Measurements from ENCODE around the gene OR2L8.

OR2L8 gene, protein sequence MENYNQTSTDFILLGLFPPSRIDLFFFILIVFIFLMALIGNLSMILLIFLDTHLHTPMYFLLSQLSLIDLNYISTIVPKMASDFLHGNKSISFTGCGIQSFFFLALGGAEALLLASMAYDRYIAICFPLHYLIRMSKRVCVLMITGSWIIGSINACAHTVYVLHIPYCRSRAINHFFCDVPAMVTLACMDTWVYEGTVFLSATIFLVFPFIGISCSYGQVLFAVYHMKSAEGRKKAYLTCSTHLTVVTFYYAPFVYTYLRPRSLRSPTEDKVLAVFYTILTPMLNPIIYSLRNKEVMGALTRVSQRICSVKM

DNA sequence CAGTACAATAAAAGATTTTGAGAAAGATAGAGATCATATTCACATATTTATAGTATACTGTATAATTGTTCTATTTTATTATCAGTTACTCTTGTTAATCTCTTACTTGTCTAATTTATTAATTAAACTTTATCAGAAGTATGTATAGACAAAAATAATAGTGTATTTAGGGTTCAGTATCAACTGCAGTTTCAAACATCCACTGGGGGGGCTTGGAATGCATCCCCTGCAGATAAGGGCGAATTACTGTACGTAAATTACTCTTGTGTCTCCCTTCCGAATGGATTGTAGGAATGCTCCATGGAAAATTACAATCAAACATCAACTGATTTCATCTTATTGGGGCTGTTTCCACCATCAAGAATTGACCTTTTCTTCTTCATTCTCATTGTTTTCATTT is at the start of gene OR2L8:
Gene OR2L8, plus strand, starts transcription at position 301 of the 400 bp plus-strand sequence. Its CDS starts 0 bp downstream, at position 301.
- H3K9me3 Mint-ChIP-seq (ENCODE audit: low read depth) = no peaks in the 10 kb centered on the region
- no peak within 1 kb of the TSS for H3K4me3 Mint-ChIP-seq
- no peaks in the 10 kb centered on the region for H3K36me3 Mint-ChIP-seq
- H3K27ac Mint-ChIP-seq = no peak within 1 kb of the TSS
- no peaks in the 10 kb centered on the region for H3K4me1 Mint-ChIP-seq (ENCODE audit: low read depth)
- peaks cover 7% of the 10 kb centered on the region for H3K27me3 Mint-ChIP-seq

DNA sequence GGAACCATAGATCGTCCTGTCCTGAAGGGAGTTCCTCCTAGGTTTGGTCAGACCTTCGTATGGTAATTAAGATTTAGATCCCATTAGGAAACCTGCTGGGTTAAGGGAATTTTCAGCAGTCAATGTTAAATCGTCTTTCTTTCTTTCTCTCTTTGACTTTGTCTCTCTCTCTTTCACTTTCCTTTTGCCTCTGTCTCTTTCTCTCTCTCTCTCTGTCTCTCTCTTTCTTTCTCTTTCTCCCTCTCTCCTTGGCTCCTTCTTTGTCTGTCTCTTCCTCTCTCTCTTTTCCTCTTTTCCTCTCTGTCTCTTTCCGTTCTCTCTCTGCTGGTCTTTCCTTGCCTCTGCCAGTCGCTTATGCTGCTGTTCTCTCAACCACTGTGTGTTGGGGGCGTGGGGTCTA is 44.5 kb upstream of the OR2L8 start:
- Mint-ChIP-seq H3K9me3 (ENCODE audit: low read depth) (peaks cover 8% of the 10 kb centered on the region), H3K4me3 (no peak overlapping the region), H3K4me1 (ENCODE audit: low read depth) (peaks cover 15% of the 10 kb centered on the region), H3K27ac (no peak overlapping the region), H3K36me3 (no peaks in the 10 kb centered on the region), H3K27me3 (no peaks in the 10 kb centered on the region)

DNA sequence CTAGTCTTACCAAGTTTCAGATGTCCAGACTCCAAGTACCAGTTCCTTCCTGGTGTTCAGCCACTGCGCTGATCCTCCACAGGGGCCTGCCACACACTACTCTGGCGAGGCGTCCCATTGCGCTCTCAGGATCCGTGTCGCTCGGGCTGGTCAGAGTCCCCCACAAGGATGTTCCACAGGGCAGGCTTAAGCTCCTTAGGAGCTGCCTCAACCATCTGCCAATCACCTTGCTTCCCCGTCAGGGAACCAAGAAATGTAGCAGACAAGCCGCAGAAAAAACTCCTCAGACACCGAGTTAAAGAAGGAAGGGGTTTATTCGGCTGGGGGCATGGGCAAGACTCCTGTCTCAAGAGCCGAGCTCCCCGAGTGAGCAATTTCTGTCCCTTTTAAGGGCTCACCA is 43.5 kb upstream of the OR2L8 start:
- H3K27ac Mint-ChIP-seq = no peak overlapping the region

DNA sequence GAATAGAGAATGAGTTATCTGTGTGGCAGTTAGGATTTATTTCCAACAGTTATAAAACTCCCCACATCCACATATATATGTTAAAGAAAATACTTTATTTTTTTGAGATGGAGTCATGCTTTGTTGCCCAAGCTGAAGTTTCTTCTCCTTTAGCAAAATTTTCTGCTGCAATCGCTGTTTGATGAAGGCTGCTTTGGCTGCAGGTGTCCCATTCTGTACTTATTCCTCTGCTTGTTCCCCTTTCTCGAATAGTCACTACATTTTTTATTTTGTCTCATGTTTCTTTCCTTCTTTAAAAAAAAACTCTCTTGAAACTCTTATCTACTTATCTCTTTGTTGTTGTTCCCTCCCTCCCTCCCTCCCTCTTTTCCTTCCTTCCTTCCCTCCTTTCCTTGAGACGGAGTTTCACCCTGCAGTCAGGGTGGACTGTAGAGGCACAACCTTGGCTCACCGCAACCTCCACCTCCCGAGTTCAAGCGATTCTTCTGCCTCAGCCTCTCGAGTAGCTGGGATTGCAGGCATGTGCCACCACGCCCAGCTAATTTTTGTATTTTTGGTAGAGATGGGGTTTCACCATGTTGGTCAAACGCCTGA is 42.7 kb upstream of the OR2L8 start:
- no peaks in the 10 kb centered on the region for H3K36me3 Mint-ChIP-seq
- H3K4me3 Mint-ChIP-seq = peak overlapping the region; percentile 82
- H3K27me3 Mint-ChIP-seq = no peaks in the 10 kb centered on the region
- H3K27ac Mint-ChIP-seq = peak overlapping the region; percentile 87
- peaks cover 15% of the 10 kb centered on the region for H3K4me1 Mint-ChIP-seq (ENCODE audit: low read depth)
- peaks cover 8% of the 10 kb centered on the region for H3K9me3 Mint-ChIP-seq (ENCODE audit: low read depth)

More for the DNA sequence above, 43.5 kb upstream of the OR2L8 start:
- Mint-ChIP-seq H3K4me1 (ENCODE audit: low read depth) (peaks cover 15% of the 10 kb centered on the region), H3K27me3 (no peaks in the 10 kb centered on the region), H3K4me3 (no peak overlapping the region), H3K9me3 (ENCODE audit: low read depth) (peaks cover 8% of the 10 kb centered on the region), H3K36me3 (no peaks in the 10 kb centered on the region)

DNA sequence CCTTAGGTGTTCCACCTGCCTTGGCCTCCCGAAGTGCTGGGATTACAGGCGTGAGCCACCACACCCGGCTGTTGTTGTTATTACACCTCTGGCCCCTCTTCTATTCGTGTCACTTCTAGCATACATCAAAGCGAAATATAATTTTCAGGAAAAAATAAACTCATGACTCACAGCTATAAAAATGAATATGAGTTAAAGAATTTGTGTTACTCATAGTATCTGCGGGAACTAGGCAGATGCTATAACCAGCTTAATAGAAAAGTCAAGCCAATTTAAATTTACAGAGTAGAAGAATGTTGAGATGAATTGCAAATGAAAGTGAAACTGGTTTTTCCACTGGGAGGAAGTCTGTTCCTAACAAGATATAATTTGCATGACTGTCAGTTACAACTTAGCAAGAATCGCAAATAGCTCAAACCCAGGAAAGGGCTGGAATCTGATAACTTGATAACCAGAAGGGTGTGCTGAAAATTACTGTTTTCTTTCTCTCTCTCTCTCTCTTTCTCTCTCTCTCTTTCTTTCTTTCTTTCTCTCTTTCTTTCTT is 42.1 kb upstream of the OR2L8 start:
- Mint-ChIP-seq H3K27me3 (no peaks in the 10 kb centered on the region), H3K4me3 (peak overlapping the region; percentile 82), H3K27ac (peak overlapping the region; percentile 87)

DNA sequence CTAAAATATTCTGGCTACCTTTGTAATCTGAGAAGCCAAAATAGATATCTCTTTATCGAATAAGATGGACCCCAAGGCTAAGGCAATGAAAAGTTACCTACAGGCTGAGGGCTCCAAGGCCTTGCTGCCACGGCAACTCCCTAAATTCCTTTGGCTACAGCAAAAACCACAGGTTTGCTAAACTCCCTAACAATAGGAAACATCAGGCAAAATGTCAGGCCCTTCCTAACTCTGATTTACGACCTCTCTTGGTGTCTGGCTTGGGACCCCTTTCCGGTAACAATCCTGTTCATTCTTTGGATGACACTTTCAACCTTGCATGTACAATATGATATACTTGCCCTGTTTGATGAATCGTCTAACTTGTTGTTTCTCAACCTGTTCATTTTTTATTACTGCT is 39.9 kb upstream of the OR2L8 start:
- H3K27me3 Mint-ChIP-seq = no peaks in the 10 kb centered on the region
- peaks cover 15% of the 10 kb centered on the region for H3K4me1 Mint-ChIP-seq (ENCODE audit: low read depth)
- H3K27ac Mint-ChIP-seq = no peak overlapping the region
- peak overlapping the region; percentile 1 for H3K4me3 Mint-ChIP-seq
- peaks cover 6% of the 10 kb centered on the region for H3K9me3 Mint-ChIP-seq (ENCODE audit: low read depth)
- no peaks in the 10 kb centered on the region for H3K36me3 Mint-ChIP-seq

More for the DNA sequence above, 42.1 kb upstream of the OR2L8 start:
- H3K9me3 Mint-ChIP-seq (ENCODE audit: low read depth) = peaks cover 8% of the 10 kb centered on the region
- H3K4me1 Mint-ChIP-seq (ENCODE audit: low read depth) = peaks cover 15% of the 10 kb centered on the region
- H3K36me3 Mint-ChIP-seq = no peaks in the 10 kb centered on the region

DNA sequence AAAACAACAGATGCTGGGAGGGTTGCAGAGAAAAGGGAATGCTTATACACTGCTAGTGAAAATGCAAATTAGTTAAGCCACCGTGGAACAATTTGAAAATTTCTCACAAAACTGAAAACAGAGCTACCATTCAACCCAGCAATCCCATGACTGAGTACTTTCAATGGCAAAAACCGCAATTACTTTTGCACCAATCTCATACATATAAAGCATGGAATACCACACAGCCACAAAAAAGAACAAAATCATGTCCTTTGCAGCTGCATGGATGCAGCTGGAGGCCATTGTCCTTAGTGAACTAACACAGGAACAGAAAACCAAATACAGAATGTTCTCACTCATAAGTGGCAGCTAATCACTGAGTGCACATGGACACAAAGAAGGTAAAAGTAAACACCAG is 34.9 kb upstream of the OR2L8 start:
- Mint-ChIP-seq H3K9me3 (ENCODE audit: low read depth) (no peaks in the 10 kb centered on the region), H3K27me3 (peaks cover 2% of the 10 kb centered on the region), H3K36me3 (no peaks in the 10 kb centered on the region), H3K4me1 (ENCODE audit: low read depth) (no peaks in the 10 kb centered on the region), H3K4me3 (no peak overlapping the region), H3K27ac (no peak overlapping the region)

DNA sequence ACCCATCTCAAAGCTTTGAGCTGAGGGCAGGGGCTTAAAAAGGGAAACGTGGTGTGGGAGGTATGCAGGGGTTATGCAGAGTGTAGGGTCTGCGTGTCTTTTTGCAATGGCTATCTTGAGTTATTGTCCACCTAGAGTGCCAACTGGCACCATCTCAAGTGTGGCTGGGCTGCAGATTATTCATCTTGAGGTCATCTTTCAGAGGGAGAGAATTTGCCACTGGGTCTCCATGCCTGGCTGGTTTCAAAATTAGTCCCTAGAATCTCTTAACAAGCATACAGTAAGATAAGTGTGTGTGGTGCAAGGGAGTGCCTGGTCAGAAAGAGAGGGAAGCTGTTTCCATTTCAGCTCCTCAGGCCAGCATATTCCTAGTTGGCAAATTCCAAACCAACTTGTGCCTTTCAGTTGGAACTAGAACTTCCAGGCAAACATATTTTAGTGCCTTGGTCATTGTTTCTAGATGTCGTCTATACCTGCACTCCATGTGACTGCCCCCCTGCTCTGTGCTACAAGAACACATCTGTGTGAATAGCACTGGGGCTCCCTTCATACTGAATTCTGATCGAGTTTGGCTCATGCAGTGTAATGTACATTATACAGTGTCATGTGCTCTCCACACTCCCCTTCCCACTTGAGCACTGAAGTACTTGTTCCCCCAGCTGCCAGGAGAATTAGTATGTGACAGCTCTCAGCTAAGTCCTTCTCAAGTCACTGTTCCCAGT is 33.6 kb upstream of the OR2L8 start:
- peaks cover 2% of the 10 kb centered on the region for H3K27me3 Mint-ChIP-seq
- H3K4me1 Mint-ChIP-seq (ENCODE audit: low read depth) = no peaks in the 10 kb centered on the region
- H3K36me3 Mint-ChIP-seq = no peaks in the 10 kb centered on the region

DNA sequence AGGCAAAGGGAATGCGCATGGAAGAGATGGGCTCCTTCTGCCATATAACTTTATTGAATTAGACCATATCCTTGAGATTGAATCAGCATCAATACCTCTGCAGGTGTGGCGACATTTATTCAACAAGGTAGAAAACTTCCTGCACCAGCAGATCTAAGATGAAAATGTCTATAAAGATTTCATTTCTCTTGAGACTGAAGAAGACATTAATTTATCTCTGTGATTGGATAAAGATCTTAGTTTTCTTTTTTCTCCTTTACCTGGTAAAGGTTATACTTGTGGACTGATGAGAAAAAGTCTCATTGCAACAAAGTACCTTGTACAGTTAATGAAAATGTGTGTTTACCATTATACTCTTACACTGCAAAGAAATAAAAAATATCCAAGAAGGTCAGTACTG is 28.7 kb upstream of the OR2L8 start, which contains the start of gene OR2T8:
Gene OR2T8, plus strand, starts transcription at position 301 of the 400 bp plus-strand sequence. CDS start 766 bp downstream, outside the sequence.
- Mint-ChIP-seq H3K4me1 (ENCODE audit: low read depth) (no peaks in the 10 kb centered on the region), H3K27ac (no peak within 1 kb of the TSS), H3K36me3 (no peaks in the 10 kb centered on the region), H3K4me3 (no peak within 1 kb of the TSS), H3K9me3 (ENCODE audit: low read depth) (no peaks in the 10 kb centered on the region), H3K27me3 (peaks cover 2% of the 10 kb centered on the region)

More for the DNA sequence above, 33.6 kb upstream of the OR2L8 start:
- Mint-ChIP-seq H3K4me3 (no peak overlapping the region), H3K27ac (no peak overlapping the region), H3K9me3 (ENCODE audit: low read depth) (no peaks in the 10 kb centered on the region)

DNA sequence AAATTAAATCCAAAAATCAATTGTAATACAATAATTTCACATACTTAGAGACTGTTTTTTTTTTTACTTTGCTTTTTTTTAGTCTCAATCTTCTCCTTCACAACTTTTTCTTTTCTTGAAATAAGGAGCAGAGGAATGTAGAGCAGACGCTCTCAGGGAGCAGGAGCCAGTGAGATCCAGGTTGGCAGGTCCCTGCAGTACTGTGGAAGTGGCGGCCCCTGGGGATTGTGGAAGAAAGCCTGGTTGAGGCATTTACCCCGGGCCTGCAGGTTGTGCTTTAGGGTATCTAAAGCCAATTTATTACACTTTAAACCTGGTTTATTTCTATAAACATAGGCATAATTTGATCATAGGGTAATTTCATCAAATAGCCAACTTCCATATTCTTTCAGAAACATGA is 24.7 kb upstream of the OR2L8 start:
- Mint-ChIP-seq H3K36me3 (no peaks in the 10 kb centered on the region), H3K27me3 (no peaks in the 10 kb centered on the region), H3K9me3 (ENCODE audit: low read depth) (no peaks in the 10 kb centered on the region), H3K4me3 (no peak overlapping the region), H3K27ac (no peak overlapping the region), H3K4me1 (ENCODE audit: low read depth) (no peaks in the 10 kb centered on the region)

DNA sequence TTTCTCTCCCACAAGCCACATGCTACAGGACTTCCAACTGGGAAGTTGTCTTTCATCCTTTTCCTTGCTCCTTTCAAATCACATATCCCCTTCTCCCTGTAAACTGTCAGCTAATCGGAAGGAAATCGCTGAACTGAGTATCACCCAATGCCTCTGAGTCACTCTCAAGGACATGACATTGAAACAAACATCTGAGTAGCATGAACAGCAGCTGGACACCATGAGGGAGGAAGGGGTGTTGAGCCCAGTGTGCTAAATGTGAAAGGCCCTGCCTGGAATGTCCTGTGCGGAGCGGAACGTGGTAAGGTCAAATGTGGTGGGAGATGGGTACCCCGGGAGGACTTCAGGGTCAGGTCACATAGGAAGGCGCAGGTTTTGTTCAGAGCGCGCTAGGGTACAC is 23.8 kb upstream of the OR2L8 start, which contains the start of gene OR2AJ1:
Gene OR2AJ1, plus strand, starts transcription at position 22 of the 400 bp plus-strand sequence. CDS start 8,880 bp downstream, outside the sequence.
- no peak within 1 kb of the TSS for H3K27ac Mint-ChIP-seq
- no peaks in the 10 kb centered on the region for H3K4me1 Mint-ChIP-seq (ENCODE audit: low read depth)
- H3K27me3 Mint-ChIP-seq = no peaks in the 10 kb centered on the region
- no peaks in the 10 kb centered on the region for H3K36me3 Mint-ChIP-seq
- H3K4me3 Mint-ChIP-seq = no peak within 1 kb of the TSS
- no peaks in the 10 kb centered on the region for H3K9me3 Mint-ChIP-seq (ENCODE audit: low read depth)

DNA sequence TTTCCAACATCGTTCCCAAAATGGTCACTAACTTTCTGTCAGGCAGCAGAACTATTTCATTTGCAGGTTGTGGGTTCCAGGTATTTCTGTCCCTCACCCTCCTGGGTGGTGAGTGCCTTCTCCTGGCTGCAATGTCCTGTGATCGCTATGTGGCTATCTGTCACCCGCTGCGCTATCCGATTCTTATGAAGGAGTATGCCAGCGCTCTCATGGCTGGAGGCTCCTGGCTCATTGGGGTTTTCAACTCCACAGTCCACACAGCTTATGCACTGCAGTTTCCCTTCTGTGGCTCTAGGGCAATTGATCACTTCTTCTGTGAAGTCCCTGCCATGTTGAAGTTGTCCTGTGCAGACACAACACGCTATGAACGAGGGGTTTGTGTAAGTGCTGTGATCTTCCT is 14.7 kb upstream of the OR2L8 start:
- no peaks in the 10 kb centered on the region for H3K9me3 Mint-ChIP-seq (ENCODE audit: low read depth)
- H3K27ac Mint-ChIP-seq = no peak overlapping the region
- H3K4me1 Mint-ChIP-seq (ENCODE audit: low read depth) = no peaks in the 10 kb centered on the region
- H3K36me3 Mint-ChIP-seq = no peaks in the 10 kb centered on the region
- peaks cover 3% of the 10 kb centered on the region for H3K27me3 Mint-ChIP-seq
- H3K4me3 Mint-ChIP-seq = no peak overlapping the region

DNA sequence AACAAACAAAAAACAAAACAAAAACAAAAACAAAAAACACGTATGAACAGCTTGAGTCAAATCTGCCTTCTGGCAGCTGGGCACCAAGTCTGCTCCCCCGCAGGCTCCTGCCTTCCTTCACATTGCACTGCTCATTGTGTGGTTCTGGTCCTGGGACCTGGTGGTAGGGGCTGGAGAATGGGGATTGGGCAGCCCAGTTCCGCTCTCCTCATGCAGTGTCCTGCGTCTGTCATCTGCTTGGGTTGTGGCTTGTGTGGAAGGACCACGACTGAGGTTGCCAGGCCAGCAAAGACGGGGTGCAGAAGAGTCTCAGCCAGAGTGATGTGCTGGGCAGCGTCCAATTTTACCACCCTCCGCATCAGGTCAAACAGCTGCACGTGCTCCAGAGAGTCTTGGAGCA is 12.9 kb upstream of the OR2L8 start:
- Mint-ChIP-seq H3K4me3 (no peak overlapping the region), H3K27ac (no peak overlapping the region), H3K9me3 (ENCODE audit: low read depth) (no peaks in the 10 kb centered on the region), H3K36me3 (no peaks in the 10 kb centered on the region), H3K4me1 (ENCODE audit: low read depth) (no peaks in the 10 kb centered on the region), H3K27me3 (peaks cover 3% of the 10 kb centered on the region)

DNA sequence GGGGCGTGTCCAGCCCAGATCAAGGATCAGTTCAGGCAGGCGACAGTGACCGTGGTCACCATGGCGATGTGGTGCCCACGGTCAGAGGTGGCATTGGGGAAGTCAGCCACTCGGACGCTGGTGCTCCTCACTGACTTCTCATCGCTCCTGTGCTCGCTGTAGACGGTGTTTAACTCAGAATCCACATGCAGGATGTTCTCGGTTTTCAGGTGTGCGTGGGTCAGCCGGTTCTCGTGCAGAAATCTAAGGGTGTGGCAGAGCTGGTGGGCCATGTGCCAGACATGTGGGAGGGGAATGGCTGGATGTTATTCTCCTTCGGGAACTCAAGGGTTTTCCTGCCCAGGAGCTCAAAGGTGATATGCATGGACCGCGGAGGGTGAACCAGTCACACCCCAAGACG is 12.2 kb upstream of the OR2L8 start:
- Mint-ChIP-seq H3K27ac (no peak overlapping the region), H3K4me1 (ENCODE audit: low read depth) (no peaks in the 10 kb centered on the region), H3K36me3 (no peaks in the 10 kb centered on the region), H3K9me3 (ENCODE audit: low read depth) (no peaks in the 10 kb centered on the region), H3K4me3 (no peak overlapping the region), H3K27me3 (peaks cover under 1% of the 10 kb centered on the region)
